ENCODE measurements around the gene MORC2.
A peak's percentile ranks its signal among the peaks of the same experiment; 100 is the strongest.

Gene MORC2

DNA sequence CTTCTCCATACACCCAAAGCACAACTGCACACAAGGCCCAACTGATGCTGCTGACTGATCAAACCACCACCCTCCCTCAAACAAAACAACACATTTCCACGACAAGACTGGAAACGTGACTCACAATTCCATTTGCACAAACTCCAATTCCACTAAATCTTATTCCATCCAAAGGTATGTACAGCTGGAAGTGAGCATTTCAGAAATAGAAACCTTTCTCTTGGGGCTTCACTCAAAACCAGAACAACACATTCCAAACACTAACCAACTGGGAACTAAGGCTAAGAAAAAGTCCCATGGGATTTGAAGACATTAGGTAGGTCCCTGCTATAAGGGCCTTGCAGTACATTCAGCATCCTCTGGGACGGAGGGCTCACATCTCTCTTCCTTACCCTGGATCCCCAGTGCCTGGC is 19.6 kb downstream of the MORC2 start:
- DNase-seq: no peak

DNA sequence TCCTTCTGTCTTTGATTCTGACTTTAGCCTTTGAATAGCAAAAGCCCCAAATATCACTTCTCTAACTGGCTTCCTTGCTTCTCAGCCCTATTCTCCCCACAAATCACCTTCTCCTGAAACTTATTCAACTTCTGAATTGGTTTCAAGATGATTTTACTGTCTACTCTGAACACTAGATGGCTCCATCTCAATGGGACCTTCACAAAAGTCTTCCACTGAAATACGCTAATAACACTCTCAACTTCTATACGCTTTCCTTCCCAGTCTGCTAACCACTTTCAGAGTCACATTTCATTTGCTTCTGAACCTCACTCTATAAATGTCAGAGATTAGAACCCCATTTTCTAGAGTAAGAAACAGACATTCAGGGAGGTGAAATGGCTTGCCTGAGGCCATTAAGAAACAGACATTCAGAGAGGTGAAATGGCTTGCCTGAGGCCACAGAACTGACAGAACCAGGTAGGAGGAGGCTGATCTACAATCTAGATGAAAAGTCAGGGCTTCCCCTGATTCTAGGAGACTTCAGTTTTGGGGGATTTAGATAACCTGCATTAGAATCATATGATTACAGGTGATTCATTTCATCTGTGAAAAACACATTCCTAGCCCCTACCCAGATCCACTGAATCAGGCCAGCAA is 20.6 kb downstream of the MORC2 start:
- no peak for DNase-seq

DNA sequence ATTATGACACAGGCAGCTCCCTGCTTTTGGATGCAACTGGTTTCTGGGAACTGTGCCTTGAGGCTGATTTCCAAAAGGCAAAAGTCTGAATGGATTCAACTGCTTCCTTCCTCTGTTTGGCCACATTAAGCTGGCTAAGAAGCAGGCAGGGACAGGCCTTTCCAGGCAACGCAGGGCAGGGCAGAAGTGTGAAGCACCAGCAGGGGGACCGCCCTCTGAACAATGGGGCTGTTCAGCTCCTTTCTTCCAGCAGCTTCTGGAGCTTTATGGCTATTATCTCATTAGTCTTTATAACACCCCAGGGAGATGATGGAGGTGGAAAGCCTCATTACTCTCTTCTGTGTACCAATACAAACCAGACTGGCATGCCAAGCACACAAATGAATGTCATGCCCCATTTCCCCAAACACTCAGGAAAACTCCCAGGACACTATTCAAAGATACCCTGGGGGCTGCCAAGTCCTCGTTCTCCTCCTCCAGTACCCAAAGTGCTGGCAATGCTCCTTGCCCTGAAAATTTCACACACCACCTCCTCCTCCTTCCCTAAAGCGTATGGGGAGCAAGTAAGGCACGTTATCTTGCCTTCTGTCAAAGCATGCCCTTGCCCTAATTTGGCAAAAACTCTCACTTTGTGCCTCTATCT is 21.3 kb downstream of the MORC2 start:
- DNase-seq: peak; percentile 16

DNA sequence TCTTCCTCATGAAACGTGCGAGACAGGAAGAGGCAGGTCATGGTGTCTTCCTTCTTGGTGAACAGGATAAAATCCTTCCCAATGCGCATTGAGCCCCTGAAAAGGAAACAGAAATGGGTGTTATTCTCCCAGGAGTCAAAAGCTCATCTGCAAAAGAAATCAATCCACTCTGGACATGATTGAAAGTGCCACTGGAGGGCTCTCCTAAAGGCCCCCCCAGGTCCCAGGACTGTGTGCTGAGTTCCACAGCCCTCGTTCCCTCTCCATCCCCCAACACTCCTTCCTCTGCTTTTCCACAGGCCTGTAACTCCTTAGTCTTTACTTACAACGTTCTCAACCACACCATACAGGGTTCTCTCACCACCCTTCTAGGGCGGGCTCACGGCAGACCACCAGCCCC is 22.2 kb downstream of the MORC2 start:
- DNase-seq: no peak

DNA sequence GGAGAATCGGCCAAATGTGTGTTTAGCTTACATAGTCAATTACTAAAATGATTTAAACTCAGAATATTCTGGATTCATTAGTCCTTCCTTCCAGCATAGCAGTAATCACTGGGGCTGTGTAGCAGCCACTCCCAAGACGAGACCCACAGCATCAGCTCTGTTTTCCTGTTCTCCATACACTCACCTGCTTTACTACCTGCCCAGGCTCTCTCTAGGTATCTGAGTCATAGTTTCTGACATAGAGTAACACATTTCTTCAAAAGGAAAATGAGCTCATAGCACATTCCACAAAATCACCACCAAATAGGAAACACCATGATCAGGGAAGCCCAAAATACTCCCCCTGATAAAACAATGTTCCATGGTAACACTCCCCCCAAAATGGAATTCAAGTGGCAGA is 22.9 kb downstream of the MORC2 start:
- no peak for DNase-seq

DNA sequence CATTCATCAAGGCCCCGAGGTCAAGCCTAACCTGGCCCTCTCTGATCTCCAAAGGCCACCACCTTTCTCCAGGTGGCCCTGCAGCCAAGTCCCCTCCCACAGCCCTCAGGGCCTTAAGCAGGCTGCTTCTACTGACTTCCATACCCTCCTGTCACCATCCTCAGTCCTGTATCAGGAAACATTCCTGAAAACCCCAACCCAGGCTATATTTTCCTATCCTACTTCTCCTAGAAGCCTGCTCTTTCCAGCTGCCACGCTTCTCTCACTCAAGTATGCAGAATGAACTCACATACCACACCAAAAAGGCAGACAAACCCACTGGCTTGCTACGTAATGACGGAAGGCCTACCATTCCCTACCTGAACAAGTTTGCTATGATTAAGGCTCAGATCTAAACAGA is 23.6 kb downstream of the MORC2 start:
- DNase-seq: no peak

DNA sequence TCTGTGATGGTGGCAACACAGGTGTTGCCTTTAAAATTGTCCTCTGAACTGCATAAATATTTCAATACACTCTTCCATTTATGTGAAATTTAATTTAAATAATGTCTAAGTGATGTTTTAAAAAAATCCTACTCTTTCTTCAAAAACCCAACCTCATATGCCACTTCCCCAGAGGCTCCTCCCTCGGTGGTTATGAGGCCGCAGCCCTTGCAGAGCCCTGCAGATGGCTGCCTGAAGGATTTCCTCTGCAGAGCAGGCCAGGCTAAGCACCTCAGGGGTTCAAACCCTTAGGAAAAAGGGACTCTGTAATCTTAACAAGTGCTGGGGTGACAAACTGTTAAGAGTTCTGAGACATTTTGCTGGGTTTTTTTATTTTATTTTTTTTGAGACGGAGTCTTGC is 25.2 kb downstream of the MORC2 start:
- DNase-seq: no peak

DNA sequence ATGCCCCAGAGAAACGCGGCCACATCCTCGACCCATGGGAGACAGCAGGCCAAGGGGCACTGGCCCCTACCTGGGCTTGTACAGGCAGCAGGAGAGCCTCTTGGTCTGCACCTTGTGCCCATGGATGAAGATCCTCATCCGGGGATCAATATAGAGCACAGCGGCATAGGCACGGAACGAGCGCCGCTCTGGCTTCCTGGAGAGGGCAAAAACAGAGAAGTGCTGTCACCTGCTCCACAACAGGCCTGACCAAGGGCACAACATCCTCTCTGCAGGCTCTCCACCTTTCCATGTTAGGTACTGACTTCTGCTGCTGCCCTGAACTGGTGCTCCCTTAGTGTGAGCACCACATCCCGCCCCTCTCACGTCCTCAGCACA is 27.2 kb downstream of the MORC2 start:
- no peak for DNase-seq

DNA sequence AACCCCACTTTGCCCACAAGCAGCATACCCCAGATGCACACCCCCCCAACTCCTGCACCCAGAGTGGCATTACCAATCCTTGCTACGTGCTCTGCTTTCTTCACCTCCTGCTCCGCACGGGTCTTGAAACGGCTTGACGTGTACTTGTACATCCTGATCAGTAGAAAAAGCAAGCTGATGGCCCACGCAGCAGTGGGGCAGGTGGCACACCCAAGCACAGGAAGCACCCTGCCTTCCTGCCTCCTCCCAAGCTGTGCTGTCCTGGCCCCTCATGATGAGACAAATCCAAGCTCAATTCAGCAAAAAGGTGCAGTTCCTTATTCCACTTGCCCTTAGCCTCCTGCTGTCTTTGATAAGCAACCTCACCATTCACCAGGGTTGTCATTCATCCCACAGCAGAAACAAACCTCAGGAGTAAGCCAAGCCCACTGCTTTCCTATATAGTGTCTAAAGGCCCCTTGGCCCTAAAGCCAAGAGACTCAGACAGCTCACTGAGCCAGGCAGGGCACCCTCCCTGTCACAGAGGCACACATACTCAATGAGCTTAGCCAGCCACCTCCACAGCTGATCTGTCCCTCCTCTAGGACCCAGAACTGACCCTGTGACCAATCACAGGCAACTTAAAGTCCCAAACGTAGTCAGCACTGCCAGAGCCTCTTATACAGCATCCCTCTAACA is 27.8 kb downstream of the MORC2 start:
- no peak for DNase-seq

DNA sequence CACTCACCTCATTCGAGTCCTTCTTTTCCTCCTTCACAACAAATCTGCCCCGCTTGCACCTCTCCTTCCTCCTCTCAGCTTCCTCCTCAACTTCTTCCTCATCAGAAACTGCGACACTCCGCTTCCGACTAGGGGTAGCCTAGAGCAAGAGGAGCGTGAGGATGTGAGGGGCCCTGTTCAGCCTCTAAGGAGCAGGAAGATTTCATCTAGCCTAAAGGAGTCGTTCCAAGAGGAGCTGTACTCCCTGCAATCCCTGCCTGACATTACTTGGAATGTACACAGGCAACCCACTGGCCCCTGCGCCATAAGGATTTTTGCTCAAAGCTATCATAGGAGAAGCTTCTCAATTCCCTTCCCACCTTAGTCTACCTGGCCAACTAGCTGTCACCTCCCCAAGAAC is 34.5 kb downstream of the MORC2 start:
- DNase-seq: no peak

DNA sequence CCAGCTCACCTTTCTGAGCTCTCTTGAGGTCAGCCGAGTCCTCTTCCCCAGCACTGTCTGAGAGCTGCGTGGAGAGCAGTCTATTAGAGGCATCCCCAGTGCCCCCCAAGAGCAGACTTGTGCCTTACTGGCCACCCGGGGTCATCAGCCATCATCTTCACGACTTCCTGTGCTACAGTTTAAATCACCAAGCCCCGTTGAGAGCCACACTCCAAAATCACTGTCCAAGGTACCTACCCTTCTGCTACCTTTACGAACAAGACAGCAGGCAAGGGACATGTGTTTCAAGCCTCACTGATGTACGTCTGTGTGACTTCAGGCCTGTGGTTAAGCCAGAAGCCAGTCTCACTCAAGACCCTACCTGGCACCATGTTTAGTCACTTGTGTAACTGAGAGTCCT is 35.1 kb downstream of the MORC2 start:
- no peak for DNase-seq

DNA sequence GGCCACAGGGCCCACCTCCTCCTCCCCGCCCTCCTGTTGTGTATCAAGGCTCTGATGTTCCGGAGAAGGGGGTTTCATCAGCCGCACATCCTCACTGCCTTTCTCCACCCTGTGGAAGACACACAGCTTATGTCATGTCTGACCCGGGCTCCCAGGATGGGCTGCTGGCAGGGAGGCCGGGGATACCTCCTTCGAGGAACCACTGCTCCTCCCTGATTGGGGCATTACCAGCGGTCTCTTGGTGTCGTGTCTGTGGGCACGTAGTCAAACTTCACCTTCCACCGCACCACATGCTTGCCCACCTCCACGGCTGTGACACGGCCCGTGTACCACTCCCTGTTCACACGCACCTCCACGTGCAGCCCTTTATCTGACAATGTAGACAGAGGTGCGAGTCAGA is 35.9 kb downstream of the MORC2 start:
- no peak for DNase-seq

DNA sequence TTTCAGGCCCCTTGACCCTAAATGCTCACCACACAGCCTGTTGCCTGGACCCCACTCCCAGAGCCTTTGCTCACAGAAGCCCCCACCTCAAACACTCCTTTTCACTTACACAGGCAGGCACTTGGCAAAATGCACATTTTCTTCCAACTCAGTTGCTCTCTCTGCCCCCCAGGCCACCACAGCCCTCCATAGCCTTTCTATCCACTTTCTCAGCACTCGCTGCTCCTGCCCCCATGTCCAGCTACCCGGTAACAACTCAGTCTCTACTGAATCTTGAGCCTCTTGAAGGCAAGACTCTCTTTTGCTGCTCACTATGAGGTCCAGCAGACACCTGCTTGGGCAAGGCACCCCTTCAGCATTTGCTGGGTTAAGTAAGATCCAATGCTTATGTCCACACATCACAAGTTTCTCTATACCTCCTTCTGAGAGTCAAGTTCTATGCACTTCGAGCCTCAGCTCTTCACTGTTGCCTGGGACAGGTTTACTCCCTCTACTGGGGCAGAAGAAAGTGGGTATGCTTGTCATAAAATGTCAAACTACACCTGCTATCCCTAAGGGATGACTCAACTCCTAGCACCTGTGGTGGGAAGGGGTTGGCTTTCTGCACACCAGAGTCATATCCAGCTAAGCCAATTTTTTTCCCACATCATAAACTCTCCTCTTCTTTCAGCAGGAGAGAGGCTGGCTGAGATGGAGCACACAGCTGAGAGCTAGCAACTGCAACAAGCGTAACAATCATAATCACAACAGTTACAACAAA is 36.9 kb downstream of the MORC2 start:
- DNase-seq: no peak

DNA sequence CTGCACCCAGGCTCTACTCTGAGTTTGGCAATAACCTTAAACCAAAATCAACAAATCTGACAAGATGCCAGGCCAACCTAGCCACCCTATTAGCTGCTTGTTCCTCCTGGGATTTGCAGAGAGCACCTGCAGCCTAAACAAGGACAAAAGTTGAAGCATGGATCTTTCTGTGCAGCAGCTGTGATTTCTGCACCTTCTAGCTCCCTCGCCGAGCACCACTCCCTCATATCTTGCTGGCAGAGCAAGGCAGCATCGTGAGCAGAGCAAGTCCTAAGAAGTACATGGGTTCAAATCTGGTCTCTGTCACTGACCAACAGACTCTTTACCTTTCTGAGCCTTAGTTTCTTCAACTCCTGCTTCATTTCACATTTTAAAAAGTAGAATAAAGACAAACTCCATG is 38.3 kb downstream of the MORC2 start:
- DNase-seq: no peak

DNA sequence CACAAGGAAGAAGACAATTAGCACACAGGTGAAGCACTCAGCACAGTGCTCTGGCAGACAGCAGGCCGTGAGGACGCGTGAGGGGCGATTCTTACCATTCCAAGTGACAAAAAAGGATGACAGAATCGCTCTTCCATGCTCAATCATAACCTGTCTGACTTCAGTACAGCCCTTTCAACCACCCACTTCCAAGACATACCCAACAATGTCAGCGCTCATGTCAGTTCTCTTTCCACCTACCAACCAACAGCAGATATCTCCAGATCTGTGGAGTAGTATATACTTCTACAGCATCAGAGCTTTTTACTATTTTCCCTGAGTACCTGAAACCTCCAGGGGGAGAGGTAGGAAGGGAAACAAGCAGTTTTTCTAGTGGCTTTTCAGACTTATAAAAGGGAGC is 40.2 kb downstream of the MORC2 start:
- no peak for DNase-seq

DNA sequence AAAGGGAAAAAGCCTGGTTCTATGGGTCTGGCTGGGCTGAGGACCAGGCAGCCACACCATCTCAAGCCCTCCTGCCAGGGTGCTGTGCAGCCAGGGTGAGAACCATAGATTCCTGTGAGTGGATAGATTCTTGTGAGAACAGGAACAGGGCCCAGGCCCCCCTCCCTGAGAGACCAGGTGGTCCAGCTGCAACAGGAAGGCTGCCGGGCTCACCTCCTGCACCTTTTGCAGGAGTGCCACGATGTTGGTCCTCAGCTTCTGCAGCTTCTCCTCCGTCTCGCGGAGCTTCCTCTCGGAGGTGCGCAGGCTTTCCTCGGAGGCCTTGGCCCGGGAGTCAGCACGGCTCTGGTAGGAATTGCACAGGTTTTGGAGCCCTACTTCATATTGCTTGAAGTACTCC is 40.8 kb downstream of the MORC2 start:
- DNase-seq: no peak

DNA sequence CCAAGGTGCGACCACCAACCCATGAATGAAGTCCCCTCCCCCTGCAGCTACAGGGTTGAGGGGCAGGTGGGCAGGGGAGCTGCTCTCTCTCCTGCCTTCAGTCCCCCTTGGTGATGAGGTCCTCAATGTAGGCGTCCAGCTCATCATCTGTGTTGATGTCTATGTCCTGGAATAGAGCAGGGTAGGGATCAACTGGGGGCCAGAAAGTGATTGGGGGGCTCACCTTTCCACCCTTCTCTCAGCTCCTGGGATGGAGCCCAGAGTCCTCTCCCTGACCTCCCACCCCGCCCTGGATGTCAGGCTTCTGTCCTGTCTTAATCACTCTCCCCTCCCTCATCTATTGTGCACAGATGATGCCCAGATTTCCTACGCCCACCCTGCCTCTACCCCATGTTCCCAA is 41.9 kb downstream of the MORC2 start:
- no peak for DNase-seq

DNA sequence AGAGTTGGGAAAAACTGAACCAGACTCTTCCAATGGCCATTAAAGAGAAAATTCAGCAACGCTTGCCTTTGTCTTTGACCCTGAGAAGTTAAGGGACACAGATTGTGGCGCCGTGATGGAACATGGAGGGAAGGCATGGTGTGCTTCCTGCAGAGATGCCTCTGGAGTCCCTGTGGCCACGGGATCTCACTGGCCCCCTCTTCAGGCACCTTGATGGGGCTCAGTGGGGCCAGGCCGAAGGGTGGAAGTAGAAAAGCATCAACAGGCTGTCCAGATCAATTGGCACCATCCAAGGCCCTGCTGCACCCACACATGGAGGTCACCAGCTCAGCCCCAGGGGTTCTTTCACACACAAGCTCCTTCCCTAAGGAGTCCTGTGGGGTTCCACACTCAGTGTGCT is 42.9 kb downstream of the MORC2 start:
- no peak for DNase-seq

DNA sequence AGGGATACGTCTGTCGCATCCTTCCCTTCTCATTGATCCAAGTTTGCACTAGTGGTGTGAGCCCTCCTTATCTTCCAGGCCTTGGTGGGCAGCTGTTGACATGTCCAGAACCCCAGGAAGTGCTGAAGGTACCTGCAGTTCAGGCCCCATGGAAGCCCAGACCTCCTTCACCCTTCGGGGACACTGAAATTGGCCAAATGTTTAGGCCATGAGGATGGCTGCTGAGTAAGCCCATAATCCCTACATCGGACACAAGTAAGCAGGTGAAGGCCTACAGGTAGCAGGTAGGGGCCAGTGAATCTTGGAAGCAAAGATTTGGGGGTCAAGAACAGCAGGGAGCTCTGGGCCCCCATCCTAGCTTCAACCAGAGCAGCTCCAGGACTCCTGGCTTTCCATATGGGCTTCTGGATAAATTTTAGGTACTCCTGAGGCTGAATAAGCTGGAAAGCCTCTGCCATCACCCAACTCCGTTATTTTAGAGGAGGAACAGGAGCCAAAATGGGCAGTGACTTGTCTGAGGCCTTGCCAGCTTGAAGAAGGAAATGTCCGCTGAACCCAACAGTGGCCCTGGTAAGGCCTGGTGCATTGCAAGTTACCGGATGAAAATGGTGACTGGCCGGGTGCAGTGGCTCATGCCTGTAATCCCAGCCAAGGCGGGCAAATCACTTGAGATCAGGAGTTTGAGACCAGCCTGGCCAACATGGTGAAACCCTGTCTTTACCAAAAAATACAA is 45.2 kb downstream of the MORC2 start:
- no peak for DNase-seq

DNA sequence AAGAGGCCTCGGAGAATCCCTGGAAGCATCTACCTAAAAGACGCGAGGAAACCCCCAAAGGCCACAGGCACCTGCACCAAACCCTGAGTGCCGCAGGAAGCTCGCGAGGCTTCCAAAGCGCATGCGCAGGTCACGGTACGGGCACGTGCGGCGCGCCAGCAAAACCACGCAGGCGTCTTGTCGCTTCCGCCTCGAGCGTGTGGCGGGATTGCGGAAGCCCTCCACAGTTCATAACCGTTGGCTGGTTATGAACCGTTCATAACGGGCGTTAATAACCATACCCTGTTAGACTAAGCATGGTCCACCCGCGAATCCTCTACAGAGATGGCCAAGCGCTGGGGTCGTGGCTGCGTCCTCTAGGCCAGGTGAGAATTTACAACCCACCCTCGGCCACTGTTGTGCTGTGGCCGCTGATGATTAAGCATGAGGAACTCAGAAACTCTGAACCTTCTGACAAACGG is 46.4 kb downstream of the MORC2 start:
- no peak for DNase-seq

DNA sequence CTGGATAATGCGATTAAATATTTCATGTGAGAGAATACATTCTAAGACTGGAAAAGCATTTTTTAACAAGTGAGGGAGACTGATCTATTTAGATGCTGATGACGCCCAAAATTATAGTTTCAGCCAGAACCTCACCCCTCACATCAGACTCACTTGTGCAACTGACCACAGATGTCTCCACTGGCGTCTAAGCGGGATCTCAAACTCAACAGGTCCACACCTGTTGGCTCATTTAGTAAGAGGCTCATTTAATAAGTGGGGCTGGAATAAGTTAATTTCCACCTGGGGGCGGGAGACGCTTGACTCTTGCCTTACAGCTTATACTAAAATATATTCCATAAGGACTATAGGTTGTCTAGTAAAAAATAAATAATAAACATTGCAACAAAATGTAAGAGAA is 47.5 kb downstream of the MORC2 start:
- DNase-seq: no peak

DNA sequence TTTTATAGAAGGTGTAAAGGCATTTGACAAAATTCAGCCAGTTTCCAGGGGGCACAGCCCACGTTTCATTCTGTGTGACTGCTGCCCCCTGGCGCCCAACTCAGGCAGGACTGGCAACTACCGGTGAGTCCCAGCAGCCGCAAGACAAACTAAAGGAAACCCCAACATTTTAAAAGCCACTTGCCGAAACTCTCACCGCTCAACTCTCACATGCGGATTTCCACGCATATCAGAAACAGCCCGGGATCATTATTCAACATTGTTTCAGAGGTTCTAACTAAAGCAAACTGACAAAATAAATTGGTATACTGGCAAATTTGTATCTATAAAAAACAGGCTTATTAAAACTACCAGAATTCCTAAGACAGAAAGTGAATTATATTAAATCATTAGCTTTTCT is 48.2 kb downstream of the MORC2 start:
- DNase-seq: no peak

DNA sequence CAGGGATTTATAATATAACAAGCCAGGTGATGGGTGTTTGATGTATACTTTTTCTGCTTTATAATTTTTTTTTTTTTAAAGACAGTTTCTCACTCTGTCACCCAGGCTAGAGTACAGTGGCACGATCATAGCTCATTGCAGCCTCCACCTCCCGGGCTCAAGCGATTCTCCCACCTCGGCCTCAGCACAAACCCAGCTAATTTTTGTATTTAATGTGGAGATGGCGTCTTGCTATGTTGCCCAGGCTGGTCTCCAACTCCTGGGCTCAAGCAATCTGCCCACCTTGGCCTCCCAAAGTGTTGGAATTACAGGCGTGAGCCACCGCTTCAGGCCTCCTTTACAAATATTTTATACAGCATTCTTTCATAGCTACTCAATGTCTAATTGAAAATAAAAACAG is 48.6 kb downstream of the MORC2 start:
- no peak for DNase-seq
